ENCODE data around the gene TMEM178B.

Gene TMEM178B

GRCh38 chr7:141198194-141198958 is 124.5 kb downstream of the TMEM178B start:
- Histone ChIP-seq H3K27me3 (ENCODE audit: control insufficient read depth in 2 of 2, insufficient read depth in 2 of 2, low read length in 2 of 2) (no peaks in the 10 kb centered on the region), H3K27ac (ENCODE audit: low read depth in 2 of 2, low read length in 2 of 2) (no peak overlapping the region), H3K4me3 (ENCODE audit: low read length in 2 of 2) (no peak overlapping the region), H3K9ac (ENCODE audit: low read depth in 1 of 2, low read length in 2 of 2) (no peak overlapping the region), H3K9me3 (ENCODE audit: control insufficient read depth in 2 of 2, low read length in 2 of 2) (no peaks in the 10 kb centered on the region), H3K4me1 (ENCODE audit: control insufficient read depth in 2 of 2, insufficient read depth in 2 of 2, low read length in 2 of 2) (no peaks in the 10 kb centered on the region), H3K36me3 (ENCODE audit: control insufficient read depth in 2 of 2, insufficient read depth in 2 of 2, low read length in 2 of 2) (no peaks in the 10 kb centered on the region)

- Histone ChIP-seq H3K4me1 (ENCODE audit: control insufficient read depth in 2 of 2, insufficient read depth in 2 of 2, low read length in 2 of 2) (no peaks in the 10 kb centered on the region), H3K27me3 (ENCODE audit: control insufficient read depth in 2 of 2, insufficient read depth in 2 of 2, low read length in 2 of 2) (no peaks in the 10 kb centered on the region), H3K4me3 (ENCODE audit: low read length in 2 of 2) (no peak overlapping the region), H3K27ac (ENCODE audit: low read depth in 2 of 2, low read length in 2 of 2) (no peak overlapping the region), H3K9ac (ENCODE audit: low read depth in 1 of 2, low read length in 2 of 2) (no peak overlapping the region), H3K36me3 (ENCODE audit: control insufficient read depth in 2 of 2, insufficient read depth in 2 of 2, low read length in 2 of 2) (no peaks in the 10 kb centered on the region), H3K9me3 (ENCODE audit: control insufficient read depth in 2 of 2, low read length in 2 of 2) (no peaks in the 10 kb centered on the region)
These were observed 126.6 kb downstream of the TMEM178B start for GRCh38 chr7:141200191-141201108.

- Histone ChIP-seq H3K27ac (ENCODE audit: low read depth in 2 of 2, low read length in 2 of 2) (no peak overlapping the region), H3K4me1 (ENCODE audit: control insufficient read depth in 2 of 2, insufficient read depth in 2 of 2, low read length in 2 of 2) (no peaks in the 10 kb centered on the region), H3K36me3 (ENCODE audit: control insufficient read depth in 2 of 2, insufficient read depth in 2 of 2, low read length in 2 of 2) (no peaks in the 10 kb centered on the region), H3K4me3 (ENCODE audit: low read length in 2 of 2) (no peak overlapping the region), H3K27me3 (ENCODE audit: control insufficient read depth in 2 of 2, insufficient read depth in 2 of 2, low read length in 2 of 2) (no peaks in the 10 kb centered on the region), H3K9ac (ENCODE audit: low read depth in 1 of 2, low read length in 2 of 2) (no peak overlapping the region), H3K9me3 (ENCODE audit: control insufficient read depth in 2 of 2, low read length in 2 of 2) (no peaks in the 10 kb centered on the region)
These were observed 127.5 kb downstream of the TMEM178B start for GRCh38 chr7:141201145-141201885.

- H3K9ac ChIP-seq (ENCODE audit: low read depth in 1 of 2, low read length in 2 of 2) = no peak overlapping the region
- H3K4me1 ChIP-seq (ENCODE audit: control insufficient read depth in 2 of 2, insufficient read depth in 2 of 2, low read length in 2 of 2) = no peaks in the 10 kb centered on the region
- H3K27ac ChIP-seq (ENCODE audit: low read depth in 2 of 2, low read length in 2 of 2) = no peak overlapping the region
- no peaks in the 10 kb centered on the region for H3K9me3 ChIP-seq (ENCODE audit: control insufficient read depth in 2 of 2, low read length in 2 of 2)
- H3K4me3 ChIP-seq (ENCODE audit: low read length in 2 of 2) = no peak overlapping the region
- no peaks in the 10 kb centered on the region for H3K27me3 ChIP-seq (ENCODE audit: control insufficient read depth in 2 of 2, insufficient read depth in 2 of 2, low read length in 2 of 2)
- H3K36me3 ChIP-seq (ENCODE audit: control insufficient read depth in 2 of 2, insufficient read depth in 2 of 2, low read length in 2 of 2) = no peaks in the 10 kb centered on the region
These were observed 128.7 kb downstream of the TMEM178B start for GRCh38 chr7:141202535-141202934.

- H3K4me1 ChIP-seq (ENCODE audit: control insufficient read depth in 2 of 2, insufficient read depth in 2 of 2, low read length in 2 of 2) = no peaks in the 10 kb centered on the region
- no peaks in the 10 kb centered on the region for H3K27me3 ChIP-seq (ENCODE audit: control insufficient read depth in 2 of 2, insufficient read depth in 2 of 2, low read length in 2 of 2)
- no peaks in the 10 kb centered on the region for H3K36me3 ChIP-seq (ENCODE audit: control insufficient read depth in 2 of 2, insufficient read depth in 2 of 2, low read length in 2 of 2)
- no peak overlapping the region for H3K27ac ChIP-seq (ENCODE audit: low read depth in 2 of 2, low read length in 2 of 2)
- no peak overlapping the region for H3K4me3 ChIP-seq (ENCODE audit: low read length in 2 of 2)
- H3K9me3 ChIP-seq (ENCODE audit: control insufficient read depth in 2 of 2, low read length in 2 of 2) = no peaks in the 10 kb centered on the region
- no peak overlapping the region for H3K9ac ChIP-seq (ENCODE audit: low read depth in 1 of 2, low read length in 2 of 2)
These were observed 129.3 kb downstream of the TMEM178B start for GRCh38 chr7:141203177-141203576.

- Histone ChIP-seq H3K4me3 (ENCODE audit: low read length in 2 of 2) (no peak overlapping the region), H3K27ac (ENCODE audit: low read depth in 2 of 2, low read length in 2 of 2) (no peak overlapping the region), H3K36me3 (ENCODE audit: control insufficient read depth in 2 of 2, insufficient read depth in 2 of 2, low read length in 2 of 2) (no peaks in the 10 kb centered on the region), H3K4me1 (ENCODE audit: control insufficient read depth in 2 of 2, insufficient read depth in 2 of 2, low read length in 2 of 2) (no peaks in the 10 kb centered on the region), H3K9ac (ENCODE audit: low read depth in 1 of 2, low read length in 2 of 2) (no peak overlapping the region), H3K9me3 (ENCODE audit: control insufficient read depth in 2 of 2, low read length in 2 of 2) (no peaks in the 10 kb centered on the region), H3K27me3 (ENCODE audit: control insufficient read depth in 2 of 2, insufficient read depth in 2 of 2, low read length in 2 of 2) (no peaks in the 10 kb centered on the region)
These were observed 129.7 kb downstream of the TMEM178B start for GRCh38 chr7:141203586-141203985.

- Histone ChIP-seq H3K4me3 (ENCODE audit: low read length in 2 of 2) (no peak overlapping the region), H3K4me1 (ENCODE audit: control insufficient read depth in 2 of 2, insufficient read depth in 2 of 2, low read length in 2 of 2) (no peaks in the 10 kb centered on the region), H3K9me3 (ENCODE audit: control insufficient read depth in 2 of 2, low read length in 2 of 2) (no peaks in the 10 kb centered on the region), H3K36me3 (ENCODE audit: control insufficient read depth in 2 of 2, insufficient read depth in 2 of 2, low read length in 2 of 2) (no peaks in the 10 kb centered on the region), H3K27ac (ENCODE audit: low read depth in 2 of 2, low read length in 2 of 2) (no peak overlapping the region), H3K9ac (ENCODE audit: low read depth in 1 of 2, low read length in 2 of 2) (no peak overlapping the region), H3K27me3 (ENCODE audit: control insufficient read depth in 2 of 2, insufficient read depth in 2 of 2, low read length in 2 of 2) (no peaks in the 10 kb centered on the region)
These were observed 133.8 kb downstream of the TMEM178B start for GRCh38 chr7:141207661-141208060.

GRCh38 chr7:141208539-141208938 is 134.7 kb downstream of the TMEM178B start:
- no peak overlapping the region for H3K9ac ChIP-seq (ENCODE audit: low read depth in 1 of 2, low read length in 2 of 2)
- H3K36me3 ChIP-seq (ENCODE audit: control insufficient read depth in 2 of 2, insufficient read depth in 2 of 2, low read length in 2 of 2) = no peaks in the 10 kb centered on the region
- no peaks in the 10 kb centered on the region for H3K27me3 ChIP-seq (ENCODE audit: control insufficient read depth in 2 of 2, insufficient read depth in 2 of 2, low read length in 2 of 2)

GRCh38 chr7:141209454-141209853 is 135.6 kb downstream of the TMEM178B start:
- Histone ChIP-seq H3K36me3 (ENCODE audit: control insufficient read depth in 2 of 2, insufficient read depth in 2 of 2, low read length in 2 of 2) (no peaks in the 10 kb centered on the region), H3K9me3 (ENCODE audit: control insufficient read depth in 2 of 2, low read length in 2 of 2) (no peaks in the 10 kb centered on the region), H3K27ac (ENCODE audit: low read depth in 2 of 2, low read length in 2 of 2) (no peak overlapping the region), H3K4me3 (ENCODE audit: low read length in 2 of 2) (no peak overlapping the region), H3K9ac (ENCODE audit: low read depth in 1 of 2, low read length in 2 of 2) (no peak overlapping the region), H3K4me1 (ENCODE audit: control insufficient read depth in 2 of 2, insufficient read depth in 2 of 2, low read length in 2 of 2) (no peaks in the 10 kb centered on the region), H3K27me3 (ENCODE audit: control insufficient read depth in 2 of 2, insufficient read depth in 2 of 2, low read length in 2 of 2) (no peaks in the 10 kb centered on the region)

More at GRCh38 chr7:141208539-141208938, 134.7 kb downstream of the TMEM178B start:
- Histone ChIP-seq H3K4me1 (ENCODE audit: control insufficient read depth in 2 of 2, insufficient read depth in 2 of 2, low read length in 2 of 2) (no peaks in the 10 kb centered on the region), H3K9me3 (ENCODE audit: control insufficient read depth in 2 of 2, low read length in 2 of 2) (no peaks in the 10 kb centered on the region), H3K4me3 (ENCODE audit: low read length in 2 of 2) (no peak overlapping the region), H3K27ac (ENCODE audit: low read depth in 2 of 2, low read length in 2 of 2) (no peak overlapping the region)

- no peaks in the 10 kb centered on the region for H3K36me3 ChIP-seq (ENCODE audit: control insufficient read depth in 2 of 2, insufficient read depth in 2 of 2, low read length in 2 of 2)
- H3K4me1 ChIP-seq (ENCODE audit: control insufficient read depth in 2 of 2, insufficient read depth in 2 of 2, low read length in 2 of 2) = no peaks in the 10 kb centered on the region
These were observed 137.0 kb downstream of the TMEM178B start for GRCh38 chr7:141210862-141211261.

More at GRCh38 chr7:141210862-141211261, 137.0 kb downstream of the TMEM178B start:
- no peak overlapping the region for H3K27ac ChIP-seq (ENCODE audit: low read depth in 2 of 2, low read length in 2 of 2)
- no peak overlapping the region for H3K4me3 ChIP-seq (ENCODE audit: low read length in 2 of 2)
- no peaks in the 10 kb centered on the region for H3K9me3 ChIP-seq (ENCODE audit: control insufficient read depth in 2 of 2, low read length in 2 of 2)
- H3K27me3 ChIP-seq (ENCODE audit: control insufficient read depth in 2 of 2, insufficient read depth in 2 of 2, low read length in 2 of 2) = no peaks in the 10 kb centered on the region
- H3K9ac ChIP-seq (ENCODE audit: low read depth in 1 of 2, low read length in 2 of 2) = no peak overlapping the region

All from mucosa of rectum (tissue), 2 donors.